Airway epithelial cell (primary cell): ENCODE data around the gene KRT25. TPM values are rescaled to one million over a fixed set of nuclear protein-coding genes. Genes with fewer than 3 reads are reported as not detected.

Experiments
- total RNA-seq: library from RNA; depleted of rRNA; stranded (reverse); fragments of >200 nt; gene quantifications from 2 replicates; pipeline ENCODE4 v1.2.3, GENCODE V29; 2015

KRT25 gene
- total RNA-seq: not detected in 2 replicates

DNA sequence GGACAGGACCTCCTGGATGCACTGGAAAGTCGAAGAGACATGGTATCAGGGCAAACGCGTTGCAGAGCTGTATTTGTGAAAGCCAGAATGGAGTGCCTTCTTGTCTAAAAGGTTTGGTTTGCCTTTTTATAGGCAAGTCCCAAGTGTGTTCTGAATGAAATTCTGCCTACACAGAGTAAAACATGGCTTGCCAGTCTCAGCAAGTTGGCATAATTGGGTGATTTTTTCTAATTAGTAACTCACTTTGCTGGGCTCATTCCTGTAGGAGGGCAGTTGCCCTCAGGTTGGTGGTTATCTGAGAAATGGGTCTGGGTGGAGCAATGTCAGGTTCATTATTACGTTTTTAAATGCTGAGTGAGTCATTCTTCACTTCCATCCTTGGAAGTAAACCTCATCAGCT, at the start of gene KRT25:
TSS of gene KRT25 (minus strand) at position 101 of the 400 bp plus-strand sequence. CDS start at position 41, 60 bp downstream.

DNA sequence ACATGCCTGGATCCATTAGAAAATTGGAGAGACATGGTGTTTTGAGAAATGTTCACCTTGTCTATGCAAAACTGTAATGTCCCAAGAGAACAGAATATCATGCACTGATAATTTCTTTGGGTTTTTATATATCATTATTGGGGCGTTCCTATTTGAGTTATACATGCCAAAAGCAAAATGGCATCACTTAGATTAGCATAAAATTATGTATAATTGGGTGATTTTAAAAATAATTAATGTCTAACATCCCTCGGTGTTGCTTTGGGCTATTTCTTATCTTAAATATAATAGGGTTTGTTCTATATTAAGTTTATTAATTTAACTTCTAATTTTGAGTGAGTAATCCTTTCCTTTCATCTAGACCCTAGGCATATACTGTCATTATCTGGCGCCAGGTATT, 44.7 kb upstream of the KRT25 start, which contains the start of gene KRT28:
TSS of gene KRT28 (minus strand) at position 101 of the 400 bp plus-strand sequence. CDS start at position 35, 66 bp downstream.

DNA sequence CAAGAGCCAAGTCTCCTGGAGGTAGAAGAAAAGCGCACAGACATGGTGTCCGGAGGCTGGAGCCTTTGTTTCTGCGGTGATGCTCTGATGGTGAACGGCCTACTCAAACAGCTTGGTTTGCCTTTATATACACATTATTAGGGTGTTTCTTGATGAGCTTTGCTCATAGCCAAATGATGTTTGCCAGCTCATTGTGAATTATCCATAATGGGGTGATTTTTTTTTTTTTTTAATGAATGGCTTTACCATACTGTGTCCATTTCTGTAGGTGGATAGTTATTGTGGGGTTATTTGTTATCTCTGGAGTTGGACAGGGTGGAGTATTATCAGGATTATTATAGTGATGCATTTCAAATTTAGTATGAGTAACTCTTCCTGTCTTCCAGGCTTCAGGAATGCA, 27.3 kb upstream of the KRT25 start, which contains the start of gene KRT27:
TSS of gene KRT27 (minus strand) at position 101 of the 400 bp plus-strand sequence. CDS start at position 44, 57 bp downstream.

GRCh38 chr17:40772101-40772500, 17.0 kb upstream of the KRT25 start, which contains the start of gene KRT26:
Gene KRT26 (minus strand): TSS chr17:40772201. CDS start chr17:40772113, 88 bp downstream.

GRCh38 chr17:40703652-40704051, 51.5 kb downstream of the KRT25 start, which contains the start of gene KRT24:
Gene KRT24 (minus strand): TSS chr17:40703752. CDS start chr17:40703693, 59 bp downstream.

Other genes with a start within 250 kb of the KRT25 start
- not detected in 2 replicates for gene CCR7, start 189.9 kb downstream of the KRT25 start, total RNA-seq
- gene SMARCE1, start 107.5 kb downstream of the KRT25 start, total RNA-seq: 81.3 and 87.2 TPM in 2 replicates
- not detected in 2 replicates for gene KRT222, start 90.2 kb downstream of the KRT25 start, total RNA-seq
- gene KRT24, start 51.6 kb downstream of the KRT25 start, total RNA-seq: 1.5 and 2.5 TPM in 2 replicates
- gene KRT26, start 16.9 kb upstream of the KRT25 start, total RNA-seq: not detected in 2 replicates
- gene KRT27, start 27.2 kb upstream of the KRT25 start, total RNA-seq: not detected in 2 replicates
- gene KRT28, start 44.6 kb upstream of the KRT25 start, total RNA-seq: not detected in 2 replicates
- gene KRT10, start 67.3 kb upstream of the KRT25 start, total RNA-seq: 59.0 and 68.3 TPM in 2 replicates
- not detected in 2 replicates for gene KRT12, start 111.9 kb upstream of the KRT25 start, total RNA-seq
- gene KRT20, start 129.9 kb upstream of the KRT25 start, total RNA-seq: not detected in 2 replicates
- 35.7 and 36.8 TPM in 2 replicates for gene KRT23, start 182.3 kb upstream of the KRT25 start, total RNA-seq
- gene KRT39, start 211.6 kb upstream of the KRT25 start, total RNA-seq: not detected in 2 replicates
- gene KRT40, start 229.0 kb upstream of the KRT25 start, total RNA-seq: 0.07 TPM in 1 of 2 replicates, not detected in the other
- gene KRTAP3-3, start 238.8 kb upstream of the KRT25 start, total RNA-seq: not detected in 2 replicates
- not detected in 2 replicates for gene KRTAP3-2, start 244.6 kb upstream of the KRT25 start, total RNA-seq